ENCODE measurements around the gene ARIH1. TPM values are rescaled to one million over a fixed set of nuclear protein-coding genes. Genes with fewer than 3 reads are reported as not detected.
"Not testable (repeated sequence)": the region's sequence is repeated elsewhere in the genome, so short reads cannot be mapped to it uniquely, and the experiment has no call there.

Gene ARIH1
- total and polyA plus RNA-seq, 8 donors, result 16.1 to 380 (median 29.5) TPM

GRCh38 chr15:72636519-72637282 lies 162.6 kb downstream of the ARIH1 start:
- WGBS, 5 donors, result 1 to 2% methylated on average over 12 to 18 of the region's 43 CpGs; no CpG with 5 or more reads in 3 of the 5 donors

GRCh38 chr15:72639759-72640483 lies 165.8 kb downstream of the ARIH1 start:
- H3K4me3 ChIP-seq; H3K9me3 ChIP-seq; H3K36me3 ChIP-seq; H3K27me3 ChIP-seq; H3K4me1 ChIP-seq; H3K27ac ChIP-seq; intact Hi-C loops (cut with DNase I; ENCODE audit: low total_unique reads); DNase-seq: not testable (repeated sequence)
- WGBS, 5 donors, result no CpG with 5 or more reads among the region's 26 CpGs

More at GRCh38 chr15:72636519-72637282, 162.6 kb downstream of the ARIH1 start:
- peak; percentile 80 to 94 for DNase-seq
- Histone ChIP-seq H3K4me3 (peak overlapping the region in 3 of 4 donors; percentile 33 to 42 (median 41)), H3K27ac (peak overlapping the region in 1 of 5 donors; percentile 70)
- H3K36me3 ChIP-seq; H3K4me1 ChIP-seq; intact Hi-C loops (cut with DNase I; ENCODE audit: low total_unique reads); H3K9me3 ChIP-seq; H3K27me3 ChIP-seq: not testable (repeated sequence)
- peak in 2 of 3 donors; percentile 34 to 61 for TF ChIP-seq POLR2AphosphoS5 (IDR thresholded peaks at IDR 0.05)

GRCh38 chr15:72642271-72642670 lies 168.1 kb downstream of the ARIH1 start:
- H3K27me3 ChIP-seq; H3K36me3 ChIP-seq; H3K9me3 ChIP-seq; H3K4me3 ChIP-seq; H3K27ac ChIP-seq; DNase-seq; H3K4me1 ChIP-seq; intact Hi-C loops (cut with DNase I; ENCODE audit: low total_unique reads): not testable (repeated sequence)
- WGBS, 5 donors, result no CpG with 5 or more reads among the region's 2 CpGs

GRCh38 chr15:72648631-72649253 lies 174.6 kb downstream of the ARIH1 start:
- H3K36me3 ChIP-seq; H3K4me1 ChIP-seq; DNase-seq; H3K27ac ChIP-seq; H3K27me3 ChIP-seq; H3K4me3 ChIP-seq; intact Hi-C loops (cut with DNase I; ENCODE audit: low total_unique reads); H3K9me3 ChIP-seq: not testable (repeated sequence)
- WGBS, 5 donors, result 65 to 83% (median 79%) methylated on average over 3 to 8 of the region's 10 CpGs

Other genes starting within 250 kb of the ARIH1 start
- gene PKM, start 243.1 kb upstream of the ARIH1 start, total RNA-seq, result 100 to 1,000 TPM in 4 of 5 donors, 10 to 100 TPM in 1; 79.9 to 452 (median 274) TPM
- 100 to 1,000 TPM; 150 to 332 (median 271) TPM for gene PKM, start 243.1 kb upstream of the ARIH1 start, polyA plus RNA-seq
- gene PARP6, start 201.8 kb upstream of the ARIH1 start, total RNA-seq, result 100 to 1,000 TPM in 1 of 5 donors, 10 to 100 TPM in 4; 29.6 to 101 (median 58.4) TPM
- gene PARP6, start 201.8 kb upstream of the ARIH1 start, polyA plus RNA-seq, result 10 to 100 TPM; 60.5 to 73.4 (median 66.7) TPM
- 1 to 10 TPM in 2 of 5 donors, under 1 TPM in 1, not detected in 2; 0.55 to 4.0 (median 1.9) TPM for gene CELF6, start 154.2 kb upstream of the ARIH1 start, total RNA-seq
- 1 to 10 TPM in 1 of 3 donors, under 1 TPM in 2; 0.44 to 3.9 (median 0.61) TPM for gene CELF6, start 154.2 kb upstream of the ARIH1 start, polyA plus RNA-seq
- 10 to 100 TPM; 30.7 to 84.8 (median 53.5) TPM for gene HEXA, start 98.3 kb upstream of the ARIH1 start, total RNA-seq
- 10 to 100 TPM; 33.9 to 67.0 (median 62.6) TPM for gene HEXA, start 98.3 kb upstream of the ARIH1 start, polyA plus RNA-seq
- gene TMEM202, start 76.0 kb upstream of the ARIH1 start, total RNA-seq, result not detected
- gene TMEM202, start 76.0 kb upstream of the ARIH1 start, polyA plus RNA-seq, result not detected
- gene GOLGA6B, start 180.4 kb downstream of the ARIH1 start, total RNA-seq, result not detected
- not detected for gene GOLGA6B, start 180.4 kb downstream of the ARIH1 start, polyA plus RNA-seq
- under 1 TPM in 1 of 5 donors, not detected in 4; 0.37 TPM for gene HIGD2B, start 211.9 kb downstream of the ARIH1 start, total RNA-seq
- not detected for gene HIGD2B, start 211.9 kb downstream of the ARIH1 start, polyA plus RNA-seq
- gene BBS4, start 211.9 kb downstream of the ARIH1 start, total RNA-seq, result 10 to 100 TPM in 4 of 5 donors, 1 to 10 TPM in 1; 4.3 to 53.1 (median 46.7) TPM
- 10 to 100 TPM in 2 of 3 donors, 1 to 10 TPM in 1; 7.3 to 14.4 (median 10.8) TPM for gene BBS4, start 211.9 kb downstream of the ARIH1 start, polyA plus RNA-seq